Gastrocnemius medialis (tissue), 4 donors: ENCODE measurements around the gene SHC4. TPM values are rescaled to one million over a fixed set of nuclear protein-coding genes. Genes with fewer than 3 reads are reported as not detected.

ENCODE experiments used
- ATAC-seq, 2 donors: fragments of 150-250 bp; one replicate each; pipeline ENCODE4 v1.9.1; 2016
- DNase-seq, 2 donors: peaks; one replicate each; pipeline ENCODE4 v3.0.0-alpha.2; 2019
- H3K27ac ChIP-seq, 4 donors: fragments of 200-600 bp; sonication (generic); 1 replicate in 1 of 4; 2 replicates in 3 of 4; pipeline ENCODE4 v1.5.1; 2016 to 2018; ENCODE audit warnings: mild to moderate bottlenecking in 2 of 4, moderate library complexity in 1 of 4
- H3K27me3 ChIP-seq, 3 donors: fragments of 200-600 bp; sonication (generic) in 2 of 3; 1 replicate in 1 of 3; 2 replicates in 2 of 3; pipeline versions ENCODE4 v1.5.1 to v1.6.0; 2016 to 2019; ENCODE audit warnings: mild to moderate bottlenecking in 1 of 3, moderate library complexity in 1 of 3
- H3K36me3 ChIP-seq, 2 donors: fragments of 200-600 bp; sonication (generic) in 1 of 2; one replicate each; pipeline ENCODE4 v1.5.1; 2017 to 2018
- H3K4me1 ChIP-seq, 2 donors: fragments of 200-600 bp; sonication (generic) in 1 of 2; one replicate each; pipeline ENCODE4 v1.5.1; 2016 to 2017; ENCODE audit warnings: mild to moderate bottlenecking in 2 of 2
- H3K4me3 ChIP-seq, 4 donors: fragments of 200-600 bp; sonication (generic) in 3 of 4; 1 replicate in 1 of 4; 2 replicates in 3 of 4; pipeline ENCODE4 v1.5.1; 2016 to 2019; ENCODE audit warnings: mild to moderate bottlenecking in 2 of 4
- H3K9me3 ChIP-seq, 3 donors: fragments of 200-600 bp; sonication (generic) in 2 of 3; 1 replicate in 1 of 3; 2 replicates in 2 of 3; pipeline ENCODE4 v1.5.1; 2016 to 2019
- CTCF ChIP-seq, 5 experiments: fragments of 450-650 bp in 3 of 5; fragments of 200-600 bp in 2 of 5; sonication (generic) in 2 of 5; IDR thresholded peaks in 4 of 5; conservative IDR thresholded peaks in 1 of 5; 1 replicate in 4 of 5; 2 replicates in 1 of 5; pipeline ENCODE4 v1.5.1; 2016 to 2019; ENCODE audit warnings: antibody characterized with exemption in 5 of 5, mild to moderate bottlenecking in 3 of 5, moderate library complexity in 3 of 5
- POLR2A ChIP-seq, 2 donors: fragments of 450-650 bp; IDR thresholded peaks; one replicate each; pipeline ENCODE4 v1.6.1; 2017; ENCODE audit warnings: antibody characterized with exemption in 2 of 2, mild to moderate bottlenecking in 2 of 2, moderate library complexity in 2 of 2
- in situ Hi-C, 4 donors: fragments of 200-750 bp; cut with MboI; loops; one replicate each; pipeline versions ENCODE4 v1.15.0 to v1.8.0; 2017; ENCODE audit warnings: low sequenced_read_pairs in 4 of 4
- intact Hi-C: fragments of 100-400 bp; cut with DNase I; formaldehyde crosslinking; loops from one replicate; pipeline ENCODE4 v1.15.1; 2023; ENCODE audit warnings: low total_unique reads
- total RNA-seq, 4 donors: library from RNA; depleted of rRNA; stranded (reverse); fragments of >200 nt; gene quantifications; one replicate each; pipeline versions ENCODE4 v1.1.0 to v1.2.3, GENCODE V29; 2016

The SHC4 gene
- total RNA-seq, 4 donors from 2014 or later: 0.29 to 0.39 TPM; not detected in 2

DNA sequence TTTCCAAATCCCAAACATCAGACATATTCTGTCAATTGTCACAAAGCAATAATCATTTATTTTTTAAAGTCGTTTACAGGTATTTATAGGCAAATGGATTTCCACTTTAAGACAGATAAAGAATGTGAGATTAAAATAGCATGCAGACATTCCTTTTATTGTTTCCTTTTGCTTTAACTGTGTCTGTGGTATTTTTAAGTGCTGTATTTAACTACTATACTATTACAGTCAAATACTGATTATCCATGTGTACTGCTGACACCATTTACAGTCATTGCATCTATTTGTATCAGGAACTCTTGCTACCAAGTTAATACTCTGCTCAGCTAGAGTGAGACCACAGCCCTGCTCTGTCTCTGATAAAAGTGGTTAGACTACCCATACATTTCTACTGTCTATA is 140.0 kb downstream of the SHC4 start:
- in situ Hi-C loops (loop anchor here in 3 of 4 donors (25.0 kb wide), 1 partner anchor 461 kb away; no protein-coding TSS in a partner anchor), intact Hi-C loops (no loop called here)
- Histone ChIP-seq H3K27ac (no peak overlapping the region), H3K4me1 (no peaks in the 10 kb centered on the region), H3K27me3 (no peaks in the 10 kb centered on the region), H3K36me3 (no peaks in the 10 kb centered on the region), H3K9me3 (no peaks in the 10 kb centered on the region), H3K4me3 (no peak overlapping the region)
- TF ChIP-seq POLR2A (IDR thresholded peaks at IDR 0.05) (no peak), CTCF (IDR thresholded peaks at IDR 0.05 in 4 of 5, conservative IDR thresholded peaks at IDR 0.05 in 1 of 5) (no peak)
- DNase-seq: no peak
- ATAC-seq: no peak

DNA sequence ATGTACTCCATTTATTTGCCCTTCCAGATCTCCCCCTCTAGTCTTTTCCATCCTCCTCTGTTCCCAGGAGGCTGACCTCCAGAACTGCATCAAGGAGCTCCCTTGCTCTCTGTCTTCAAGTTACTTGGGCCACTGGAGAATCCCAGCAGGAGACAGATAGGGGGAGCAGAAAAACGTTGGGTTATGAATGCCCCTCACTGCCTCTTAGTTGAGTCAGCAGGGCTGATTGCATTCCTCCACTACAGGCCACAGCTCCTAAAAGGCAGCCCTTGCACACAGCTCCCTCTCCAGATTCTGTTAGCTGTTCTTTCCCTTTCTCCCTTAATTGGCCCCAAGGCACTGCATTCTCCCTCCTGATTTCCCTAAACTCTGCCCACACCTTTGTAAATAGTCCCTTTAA is 140.5 kb downstream of the SHC4 start:
- no peaks in the 10 kb centered on the region for H3K36me3 ChIP-seq
- in situ Hi-C loops: loop anchor here in 3 of 4 donors (25.0 kb wide), 1 partner anchor 461 kb away; no protein-coding TSS in a partner anchor
- no peak for DNase-seq
- no peak for TF ChIP-seq CTCF (IDR thresholded peaks at IDR 0.05 in 4 of 5, conservative IDR thresholded peaks at IDR 0.05 in 1 of 5)
- no peak for ATAC-seq
- H3K9me3 ChIP-seq: no peaks in the 10 kb centered on the region
- intact Hi-C loops: no loop called here
- H3K4me3 ChIP-seq: no peak overlapping the region
- no peaks in the 10 kb centered on the region for H3K4me1 ChIP-seq
- no peaks in the 10 kb centered on the region for H3K27me3 ChIP-seq
- no peak overlapping the region for H3K27ac ChIP-seq

GRCh38 chr15:48814286-48814685 is 149.4 kb downstream of the SHC4 start:
- DNase-seq (no peak), ATAC-seq (no peak)
- Histone ChIP-seq H3K36me3 (no peaks in the 10 kb centered on the region), H3K9me3 (no peaks in the 10 kb centered on the region), H3K27me3 (no peaks in the 10 kb centered on the region), H3K4me3 (no peak overlapping the region), H3K27ac (no peak overlapping the region), H3K4me1 (peaks cover 0 to 8% of the 10 kb centered on the region in 2 donors)
- in situ Hi-C loops (loop anchor here in 3 of 4 donors (25.0 kb wide), 1 partner anchor 452 kb away; no protein-coding TSS in a partner anchor), intact Hi-C loops (loop anchor here (5.0 kb wide), 2 partner anchors 148 to 808 kb away; partner anchors contain the start of genes DTWD1, FAM227B and SHC4)
- no peak for TF ChIP-seq POLR2A (IDR thresholded peaks at IDR 0.05)

DNA sequence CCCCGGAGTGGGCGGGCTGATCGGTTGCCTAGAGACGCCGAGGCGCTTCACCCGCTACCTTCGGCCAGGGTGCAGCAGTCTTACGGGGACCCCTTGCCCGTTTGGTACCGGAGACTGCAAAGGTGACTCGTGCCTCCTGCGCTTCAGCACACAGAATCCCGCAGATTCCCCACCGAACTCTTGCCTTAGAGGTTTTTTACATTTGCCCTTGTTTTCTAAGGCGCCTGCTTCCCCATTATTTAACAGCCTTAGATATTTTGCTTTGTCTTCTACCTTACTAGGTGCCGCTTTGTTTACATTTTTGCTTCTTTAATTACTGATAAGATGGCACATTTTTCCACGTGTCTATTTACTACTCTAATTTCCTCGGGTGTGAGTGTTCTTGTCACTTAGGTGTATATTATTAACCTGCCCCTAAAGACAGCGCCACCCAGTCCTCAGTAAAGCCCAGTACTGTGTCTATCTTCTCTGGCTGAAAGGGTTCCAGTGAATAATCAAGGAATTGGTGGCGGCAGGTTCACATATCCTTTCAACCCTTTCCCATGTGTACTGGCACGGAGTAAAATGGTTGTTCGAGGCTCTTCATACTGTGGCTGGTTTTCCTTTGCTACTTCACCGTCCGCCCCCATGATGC is 152.3 kb downstream of the SHC4 start:
- no peak for TF ChIP-seq CTCF (IDR thresholded peaks at IDR 0.05 in 4 of 5, conservative IDR thresholded peaks at IDR 0.05 in 1 of 5)
- TF ChIP-seq POLR2A (IDR thresholded peaks at IDR 0.05): no peak
- intact Hi-C loops: loop anchor here (5.0 kb wide), 2 partner anchors 151 to 811 kb away; partner anchors contain the start of genes DTWD1, FAM227B and SHC4

More for the DNA sequence above, 152.3 kb downstream of the SHC4 start:
- Histone ChIP-seq H3K36me3 (no peaks in the 10 kb centered on the region), H3K4me3 (peak overlapping the region; percentile 67 to 88 (median 79)), H3K4me1 (peaks cover 0 to 8% of the 10 kb centered on the region in 2 donors), H3K27me3 (no peaks in the 10 kb centered on the region), H3K27ac (peak overlapping the region in 1 of 4 donors; percentile 28), H3K9me3 (no peaks in the 10 kb centered on the region)
- ATAC-seq: peak; percentile 12 to 17
- in situ Hi-C loops: loop anchor here in 3 of 4 donors (25.0 kb wide), 1 partner anchor 449 kb away; no protein-coding TSS in a partner anchor
- DNase-seq: no peak
